BLaER1 treated with 17β-estradiol and CSF1 and Interleukin-3, amounts not matched to agents 10 nM and 100 nM (cell line): ENCODE results near the gene DUOX1.

Experiments used
- H3K27ac ChIP-seq, 11 experiments: shearing (Covaris generic); formaldehyde crosslinking; 2 replicates each; pipeline ENCODE4 v1.8.1; 2022
- H3K27me3 ChIP-seq, 11 experiments: shearing (Covaris generic); formaldehyde crosslinking; 2 replicates each; pipeline ENCODE4 v1.8.1; 2022
- H3K36me3 ChIP-seq, 11 experiments: shearing (Covaris generic); formaldehyde crosslinking; 2 replicates each; pipeline ENCODE4 v1.8.1; 2022
- H3K4me1 ChIP-seq, 10 experiments: shearing (Covaris generic); formaldehyde crosslinking; 2 replicates each; pipeline ENCODE4 v1.8.1; 2022
- H3K4me2 ChIP-seq, 11 experiments: shearing (Covaris generic); formaldehyde crosslinking; 2 replicates each; pipeline ENCODE4 v1.8.1; 2022
- H3K4me3 ChIP-seq, 10 experiments: shearing (Covaris generic); formaldehyde crosslinking; 2 replicates each; pipeline ENCODE4 v1.8.1; 2022
- H3K9ac ChIP-seq, 11 experiments: shearing (Covaris generic); formaldehyde crosslinking; 2 replicates each; pipeline ENCODE4 v1.8.1; 2022
- H3K9me3 ChIP-seq, 11 experiments: shearing (Covaris generic); formaldehyde crosslinking; replicated peaks in 1 of 11; 2 replicates each; pipeline ENCODE4 v1.8.1; 2022
- H4K20me1 ChIP-seq, 11 experiments: shearing (Covaris generic); formaldehyde crosslinking; 2 replicates each; pipeline ENCODE4 v1.8.1; 2022
- Cebpa-rat ChIP-seq, 11 experiments: shearing (Covaris generic); IDR thresholded peaks; 2 replicates each; pipeline ENCODE4 v1.8.1; 2022

The DUOX1 gene

DNA sequence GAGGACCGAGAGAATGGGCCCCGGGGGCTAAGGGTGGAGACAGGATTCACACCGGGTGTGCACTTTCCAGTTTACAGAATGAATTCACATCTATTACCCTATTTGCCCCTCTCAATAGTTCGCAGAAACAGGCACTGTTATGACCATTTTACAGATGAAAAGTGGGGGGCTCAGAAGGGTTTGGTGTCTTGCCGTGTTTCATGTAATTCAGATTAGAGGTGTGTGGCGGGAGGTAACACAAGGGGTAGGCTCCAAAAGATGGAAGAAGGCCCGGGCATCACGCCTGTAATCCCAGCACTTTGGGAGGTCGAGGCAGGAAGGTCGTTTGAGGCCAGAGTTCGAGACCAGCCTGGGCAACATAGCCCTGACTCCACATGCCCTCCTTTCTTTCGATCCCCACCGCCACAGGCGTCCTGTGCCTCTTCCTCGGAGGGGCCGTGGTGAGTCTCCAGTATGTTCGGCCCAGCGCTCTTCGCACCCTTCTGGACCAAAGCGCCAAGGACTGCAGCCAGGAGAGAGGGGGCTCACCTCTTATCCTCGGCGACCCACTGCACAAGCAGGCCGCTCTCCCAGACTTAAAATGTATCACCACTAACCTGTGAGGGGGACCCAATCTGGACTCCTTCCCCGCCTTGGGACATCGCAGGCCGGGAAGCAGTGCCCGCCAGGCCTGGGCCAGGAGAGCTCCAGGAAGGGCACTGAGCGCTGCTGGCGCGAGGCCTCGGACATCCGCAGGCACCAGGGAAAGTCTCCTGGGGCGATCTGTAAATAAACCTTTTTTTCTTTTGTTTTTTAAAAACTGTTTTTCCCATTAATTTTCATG is 12.3 kb upstream of the DUOX1 start:
- peaks cover 54 to 56% (median 55%) of the 10 kb centered on the region in 11 experiments for H3K27me3 ChIP-seq
- no peak overlapping the region for H3K4me3 ChIP-seq
- H4K20me1 ChIP-seq, result 0 out of 22 replicates have a peak, but pooled peaks cover 0 to 7% (median 0%) of the 10 kb centered on the region in 11 experiments
- peaks cover 12 to 24% (median 17%) of the 10 kb centered on the region in 11 experiments for H3K9me3 ChIP-seq
- H3K27ac ChIP-seq, result no peak overlapping the region
- H3K4me2 ChIP-seq, result peak overlapping the region in 9 of 11 experiments; percentile 5 to 51 (median 39); a peak in 9 of 22 replicates
- peaks cover 0 to 17% (median 7%) of the 10 kb centered on the region in 10 experiments; a peak in 9 of 20 replicates for H3K4me1 ChIP-seq
- no peak overlapping the region for H3K9ac ChIP-seq
- no peak for TF ChIP-seq Cebpa-rat (IDR thresholded peaks at IDR 0.05)
- 0 out of 22 replicates have a peak, but pooled peaks cover 0 to 2% (median 0%) of the 10 kb centered on the region in 11 experiments for H3K36me3 ChIP-seq

DNA sequence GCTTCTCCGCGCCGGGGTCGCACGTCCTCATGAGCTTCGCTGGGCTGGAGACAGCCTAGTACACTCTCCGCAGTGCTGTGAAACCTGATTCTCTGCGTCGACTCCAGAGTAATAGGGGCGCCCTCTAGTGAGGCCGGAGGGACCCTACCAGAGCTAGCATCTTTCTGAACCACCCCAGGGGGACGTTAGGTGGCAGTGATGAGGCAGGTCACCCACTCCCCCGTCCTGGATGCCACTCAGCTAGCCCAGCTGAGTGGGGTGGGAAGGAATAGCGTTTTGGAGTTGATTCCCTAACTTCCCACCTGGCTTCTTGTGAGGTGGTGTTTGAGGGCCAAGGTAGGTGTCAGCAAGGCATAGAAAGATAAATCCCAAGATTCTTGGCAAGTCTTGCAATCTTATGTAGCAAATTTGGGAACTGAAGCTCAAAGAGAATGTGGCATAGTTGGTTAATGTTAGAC is 11.6 kb upstream of the DUOX1 start:
- Histone ChIP-seq H3K9me3 (peaks cover 5 to 17% (median 11%) of the 10 kb centered on the region in 11 experiments; a peak in 21 of 22 replicates), H3K27me3 (peaks cover 48 to 49% (median 48%) of the 10 kb centered on the region in 11 experiments), H4K20me1 (0 out of 22 replicates have a peak, but pooled peaks cover 0 to 7% (median 0%) of the 10 kb centered on the region in 11 experiments), H3K9ac (no peak overlapping the region), H3K4me1 (peaks cover 0 to 18% (median 7%) of the 10 kb centered on the region in 10 experiments; a peak in 9 of 20 replicates), H3K4me2 (peak overlapping the region in 9 of 11 experiments; percentile 5 to 51 (median 39); a peak in 9 of 22 replicates), H3K4me3 (no peak overlapping the region), H3K27ac (no peak overlapping the region), H3K36me3 (no peaks in the 10 kb centered on the region)
- TF ChIP-seq Cebpa-rat (IDR thresholded peaks at IDR 0.05), result no peak

GRCh38 chr15:45118996-45119395 is 10.8 kb upstream of the DUOX1 start:
- Histone ChIP-seq H3K36me3 (no peaks in the 10 kb centered on the region), H3K9me3 (peaks cover 0 to 9% (median 2%) of the 10 kb centered on the region in 11 experiments; a peak in 11 of 22 replicates), H3K4me3 (no peak overlapping the region), H3K4me1 (peaks cover 0 to 18% (median 7%) of the 10 kb centered on the region in 10 experiments; a peak in 9 of 20 replicates), H3K27me3 (peaks cover 39 to 41% (median 40%) of the 10 kb centered on the region in 11 experiments), H4K20me1 (0 out of 22 replicates have a peak, but pooled peaks cover 0 to 7% (median 0%) of the 10 kb centered on the region in 11 experiments), H3K4me2 (no peak overlapping the region), H3K9ac (no peak overlapping the region), H3K27ac (no peak overlapping the region)
- TF ChIP-seq Cebpa-rat (IDR thresholded peaks at IDR 0.05), result no peak

GRCh38 chr15:45120081-45120972 is 9.5 kb upstream of the DUOX1 start:
- TF ChIP-seq Cebpa-rat (IDR thresholded peaks at IDR 0.05), result no peak
- Histone ChIP-seq H3K27ac (no peak overlapping the region), H3K4me1 (peaks cover 0 to 18% (median 7%) of the 10 kb centered on the region in 10 experiments; a peak in 9 of 20 replicates), H3K4me2 (peak overlapping the region in 1 of 11 experiments; percentile 83; a peak in 1 of 22 replicates), H3K36me3 (no peaks in the 10 kb centered on the region), H3K9ac (no peak overlapping the region), H4K20me1 (0 out of 22 replicates have a peak, but pooled peaks cover 0 to 7% (median 0%) of the 10 kb centered on the region in 11 experiments), H3K9me3 (no peaks in the 10 kb centered on the region), H3K4me3 (no peak overlapping the region), H3K27me3 (peaks cover 26 to 28% (median 27%) of the 10 kb centered on the region in 11 experiments)

DNA sequence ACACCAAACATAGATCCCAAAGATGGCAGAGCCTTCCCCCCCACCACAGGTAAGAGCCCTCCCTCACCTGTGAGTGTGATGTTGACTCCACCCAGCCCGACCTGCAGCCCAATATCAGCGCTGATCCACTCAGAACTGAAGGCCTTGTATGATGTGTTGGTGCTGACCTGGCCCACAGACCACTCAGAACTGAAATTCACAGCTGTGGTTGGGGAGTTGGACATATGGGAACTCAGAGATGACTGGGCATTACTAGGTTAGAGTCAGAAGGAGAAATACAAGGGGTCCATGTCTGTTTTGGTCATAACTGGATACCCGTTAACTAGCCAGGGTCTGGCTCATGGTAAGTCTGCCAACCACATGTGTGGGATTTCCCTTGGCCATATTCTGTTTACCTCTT is 8.8 kb upstream of the DUOX1 start:
- Histone ChIP-seq H3K9ac (no peak overlapping the region), H3K27me3 (peaks cover 19 to 21% (median 20%) of the 10 kb centered on the region in 11 experiments), H4K20me1 (0 out of 22 replicates have a peak, but pooled peaks cover 0 to 7% (median 0%) of the 10 kb centered on the region in 11 experiments), H3K4me1 (peaks cover 0 to 18% (median 7%) of the 10 kb centered on the region in 10 experiments; a peak in 9 of 20 replicates), H3K9me3 (no peaks in the 10 kb centered on the region), H3K36me3 (no peaks in the 10 kb centered on the region), H3K4me2 (peak overlapping the region in 3 of 11 experiments; percentile 63 to 83 (median 67); a peak in 5 of 22 replicates), H3K27ac (no peak overlapping the region), H3K4me3 (no peak overlapping the region)
- no peak for TF ChIP-seq Cebpa-rat (IDR thresholded peaks at IDR 0.05)

DNA sequence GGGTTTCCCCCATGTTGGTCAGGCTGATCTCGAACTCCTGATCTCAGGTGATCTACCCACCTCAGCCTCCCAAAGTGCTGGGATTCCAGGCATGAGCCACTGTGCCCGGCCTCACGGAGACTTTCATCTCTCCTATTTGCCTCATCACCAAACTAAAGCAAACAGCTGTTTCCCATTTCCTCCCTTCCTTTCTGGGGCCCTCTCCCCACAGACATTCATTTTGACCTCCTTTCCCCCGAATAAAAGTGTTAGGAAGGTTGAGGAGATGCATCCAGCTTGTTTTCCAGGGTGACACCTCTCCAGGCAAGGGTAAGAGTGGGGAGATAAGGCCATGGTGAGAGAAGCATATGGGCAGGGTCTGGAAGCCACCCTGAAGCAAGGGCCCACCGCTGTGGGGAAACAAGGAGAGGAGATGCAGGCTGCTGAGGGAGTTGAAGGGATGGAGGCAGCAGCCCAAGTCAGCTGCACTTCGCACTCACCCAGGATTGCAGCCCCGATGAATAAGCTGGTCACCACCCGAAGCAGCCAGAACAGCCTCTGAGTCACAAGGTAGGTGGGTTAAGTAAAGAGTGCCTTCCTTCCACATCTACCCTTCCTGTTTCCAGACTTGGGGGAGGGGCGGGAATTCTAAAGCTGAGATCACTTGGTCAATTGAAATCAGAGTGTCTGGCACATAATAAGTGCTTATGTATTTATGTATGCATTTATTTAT is 7.9 kb upstream of the DUOX1 start:
- Histone ChIP-seq H3K9ac (no peak overlapping the region), H3K4me1 (peaks cover 0 to 18% (median 7%) of the 10 kb centered on the region in 10 experiments; a peak in 9 of 20 replicates), H4K20me1 (0 out of 22 replicates have a peak, but pooled peaks cover 0 to 4% (median 0%) of the 10 kb centered on the region in 11 experiments), H3K4me3 (no peak overlapping the region), H3K9me3 (no peaks in the 10 kb centered on the region), H3K36me3 (no peaks in the 10 kb centered on the region), H3K4me2 (peak overlapping the region in 5 of 11 experiments; percentile 8 to 83 (median 63); a peak in 10 of 22 replicates), H3K27ac (no peak overlapping the region), H3K27me3 (peaks cover 11 to 12% (median 11%) of the 10 kb centered on the region in 11 experiments)
- TF ChIP-seq Cebpa-rat (IDR thresholded peaks at IDR 0.05), result no peak

DNA sequence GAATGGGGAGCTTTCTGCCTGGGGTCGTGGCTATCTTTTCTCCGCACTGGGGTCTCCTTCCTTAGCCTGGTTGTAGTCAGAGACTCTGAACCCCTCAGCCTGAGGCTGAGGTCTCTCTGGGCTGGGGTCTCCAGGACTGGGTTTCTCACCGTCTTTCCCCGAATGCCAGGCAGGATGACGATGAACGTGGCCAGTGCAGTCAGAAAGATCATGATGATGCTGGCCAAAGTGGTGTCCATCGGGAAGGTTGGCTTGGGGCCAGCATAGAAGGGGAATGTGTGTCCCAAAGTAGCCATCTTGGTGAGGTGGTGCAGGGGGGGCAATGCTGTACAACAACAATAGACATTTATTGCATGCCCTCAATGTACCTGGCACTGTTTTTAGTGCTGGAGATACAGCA is 7.1 kb upstream of the DUOX1 start:
- Histone ChIP-seq H3K9me3 (no peaks in the 10 kb centered on the region), H3K9ac (no peak overlapping the region), H3K4me1 (peaks cover 0 to 18% (median 6%) of the 10 kb centered on the region in 10 experiments; a peak in 9 of 20 replicates), H4K20me1 (no peaks in the 10 kb centered on the region), H3K27ac (no peak overlapping the region), H3K4me3 (no peak overlapping the region), H3K36me3 (no peaks in the 10 kb centered on the region), H3K4me2 (peak overlapping the region in 2 of 11 experiments; percentile 63 to 67; a peak in 5 of 22 replicates), H3K27me3 (peaks cover 2 to 4% (median 3%) of the 10 kb centered on the region in 11 experiments)
- no peak for TF ChIP-seq Cebpa-rat (IDR thresholded peaks at IDR 0.05)

- Histone ChIP-seq H3K27me3 (no peaks in the 10 kb centered on the region), H3K9ac (no peak overlapping the region), H3K9me3 (no peaks in the 10 kb centered on the region), H3K27ac (no peak overlapping the region), H3K4me3 (no peak overlapping the region), H4K20me1 (no peaks in the 10 kb centered on the region), H3K4me1 (peaks cover 0 to 18% (median 5%) of the 10 kb centered on the region in 10 experiments; a peak in 9 of 20 replicates), H3K36me3 (no peaks in the 10 kb centered on the region), H3K4me2 (no peak overlapping the region)
- TF ChIP-seq Cebpa-rat (IDR thresholded peaks at IDR 0.05), result no peak
Measured at GRCh38 chr15:45123397-45123796, 6.4 kb upstream of the DUOX1 start.
